ENCODE results near the gene ARHGAP15.

GRCh38 chr2:143513081-143513480, 383.9 kb downstream of the ARHGAP15 start:
- TF ChIP-seq ZNF274 (IDR thresholded peaks at IDR 0.05; ENCODE audit: low read depth, low read length) (no peak), SUZ12 (IDR thresholded peaks at IDR 0.05; ENCODE audit: extremely low read depth, insufficient read depth, insufficient read length) (no peak)

Measured in NT2/D1 (cell line).